WI38 (cell line): ENCODE data around the gene LRRC37B.
"Not testable (repeated sequence)": the region's sequence is repeated elsewhere in the genome, so short reads cannot be mapped to it uniquely, and the experiment has no call there.

Source experiments
- H3K4me3 ChIP-seq: 2 replicates; pipeline ENCODE4 v1.5.1; 2011; ENCODE audit warnings: low read depth, mild to moderate bottlenecking, control low read depth, low read length
- CTCF ChIP-seq: IDR thresholded peaks from 2 replicates; pipeline ENCODE4 v1.5.1; 2012; ENCODE audit warnings: low read depth, mild to moderate bottlenecking, control low read depth, low read length

The LRRC37B gene

GRCh38 chr17:32010114-32010513 is 2.9 kb downstream of the LRRC37B start:
- TF ChIP-seq CTCF: no peak
- H3K4me3 ChIP-seq: no peak overlapping the region

- no peak overlapping the region for H3K4me3 ChIP-seq
- no peak for TF ChIP-seq CTCF
These were observed 8.2 kb downstream of the LRRC37B start for GRCh38 chr17:32015245-32016013.

- H3K4me3 ChIP-seq: no peak overlapping the region
- no peak for TF ChIP-seq CTCF
These were observed 9.0 kb downstream of the LRRC37B start for GRCh38 chr17:32016231-32016630.

DNA sequence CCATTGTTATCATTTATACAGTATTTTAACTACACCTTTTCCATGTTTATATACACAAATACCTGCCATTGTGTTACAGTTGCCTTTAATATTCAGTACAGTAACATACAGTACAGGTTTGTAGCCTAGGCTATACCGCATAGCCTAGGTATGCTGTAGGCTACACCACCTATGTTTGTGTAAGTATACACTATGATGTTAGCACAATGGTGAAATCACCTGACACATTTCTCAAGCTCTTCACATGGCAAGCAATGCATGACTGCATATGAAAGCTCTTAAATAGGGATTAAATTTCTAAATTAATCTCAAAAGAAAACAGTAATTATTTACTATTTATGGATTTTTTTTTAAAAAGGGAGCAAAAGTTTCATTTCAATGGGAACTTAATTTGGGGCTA is 12.0 kb downstream of the LRRC37B start:
- TF ChIP-seq CTCF: no peak

DNA sequence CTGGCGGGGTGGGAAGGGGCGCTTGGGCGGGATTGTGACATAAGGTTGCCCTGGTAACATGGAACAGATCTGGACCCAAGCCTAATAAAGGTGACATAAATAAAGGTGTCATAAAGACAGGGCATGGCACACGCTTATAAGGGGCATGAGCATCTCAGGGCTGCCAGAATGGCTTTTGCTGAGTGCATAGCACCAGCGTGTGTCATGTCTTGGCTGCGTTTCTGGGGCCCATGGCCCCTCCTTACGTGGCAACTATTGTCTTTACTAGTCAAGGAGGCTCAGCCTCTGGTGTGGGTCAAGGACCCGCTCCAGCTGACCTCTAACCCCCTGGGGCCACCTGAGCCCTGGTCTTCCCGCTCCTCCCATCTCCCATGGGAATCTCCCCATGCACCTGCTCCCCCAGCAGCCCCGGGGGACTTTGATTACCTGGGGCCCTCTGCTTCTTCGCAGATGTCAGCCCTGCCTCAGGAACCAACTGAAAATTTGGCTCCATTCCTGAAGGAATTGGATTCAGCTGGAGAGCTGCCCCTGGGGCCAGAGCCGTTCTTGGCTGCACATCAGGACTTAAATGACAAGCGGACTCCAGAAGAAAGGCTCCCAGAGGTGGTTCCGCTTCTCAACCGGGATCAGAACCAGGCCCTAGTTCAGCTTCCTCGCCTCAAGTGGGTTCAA is 13.9 kb downstream of the LRRC37B start:
- no peak overlapping the region for H3K4me3 ChIP-seq
- no peak for TF ChIP-seq CTCF

More for the DNA sequence above, 12.0 kb downstream of the LRRC37B start:
- H3K4me3 ChIP-seq: no peak overlapping the region

- TF ChIP-seq CTCF: no peak
- H3K4me3 ChIP-seq: no peak overlapping the region
These were observed 14.4 kb downstream of the LRRC37B start for GRCh38 chr17:32021615-32021955.

DNA sequence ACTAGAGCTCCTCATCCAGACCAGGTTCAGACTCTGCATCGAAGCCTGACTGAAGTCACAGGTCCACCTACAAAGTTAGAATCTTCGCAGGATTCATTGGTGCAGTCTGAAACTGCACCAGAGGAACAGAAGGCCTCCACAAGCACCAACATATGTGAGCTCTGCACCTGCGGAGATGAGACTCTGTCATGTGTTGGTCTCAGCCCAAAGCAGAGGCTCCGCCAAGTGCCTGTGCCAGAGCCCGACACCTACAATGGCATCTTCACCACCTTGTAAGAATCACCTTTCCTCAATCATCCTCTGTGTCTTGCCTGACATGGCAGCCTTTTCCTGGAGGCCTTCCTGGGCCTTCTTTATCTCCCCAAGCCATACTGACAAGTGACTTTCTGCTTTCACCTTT is 15.4 kb downstream of the LRRC37B start:
- H3K4me3 ChIP-seq: not testable (repeated sequence)

GRCh38 chr17:32027271-32027670 is 20.1 kb downstream of the LRRC37B start:
- H3K4me3 ChIP-seq: not testable (repeated sequence)
